Prostate gland (tissue), 2 donors: ENCODE results near the gene DYRK2. TPM values are rescaled to one million over a fixed set of nuclear protein-coding genes. Genes with fewer than 3 reads are reported as not detected.

Experiments used
- DNase-seq: peaks from one replicate; pipeline ENCODE4 v3.0.0-alpha.2; 2019; ENCODE audit warnings: low spot score
- H3K27ac ChIP-seq, 2 donors: fragments of 200-600 bp; sonication (generic); 2 replicates each; pipeline ENCODE4 v1.5.1; 2017 to 2019
- H3K27me3 ChIP-seq: fragments of 200-600 bp; sonication (generic); replicated peaks from 2 replicates; pipeline ENCODE4 v1.5.1; 2019; ENCODE audit not compliant: insufficient read depth
- H3K36me3 ChIP-seq, 2 donors: fragments of 200-600 bp; sonication (generic); 1 replicate in 1 of 2; 2 replicates in 1 of 2; pipeline versions ENCODE4 v1.5.1 to v1.8.1; 2017 to 2019
- H3K4me1 ChIP-seq: fragments of 200-600 bp; sonication (generic); replicated peaks from 2 replicates; pipeline ENCODE4 v1.5.1; 2019
- H3K4me3 ChIP-seq, 2 donors: fragments of 200-600 bp; sonication (generic); 2 replicates each; pipeline ENCODE4 v1.5.1; 2017 to 2019
- H3K9me3 ChIP-seq: fragments of 200-600 bp; sonication (generic); 2 replicates; pipeline ENCODE4 v1.5.1; 2017
- POLR2A ChIP-seq: fragments of 450-650 bp; IDR thresholded peaks from one replicate; pipeline ENCODE4 v1.6.1; 2016; ENCODE audit warnings: antibody characterized with exemption, mild to moderate bottlenecking
- POLR2AphosphoS5 ChIP-seq: sonication (generic); formaldehyde crosslinking; IDR thresholded peaks from one replicate; pipeline ENCODE4 v1.6.1; 2017; ENCODE audit warnings: antibody characterized with exemption
- WGBS: methylation state at CpG from one replicate; pipeline ENCODE4 v1.1.5; 2018; 5-methylcytosine and 5-hydroxymethylcytosine counted together
- intact Hi-C: fragments of 100-400 bp; cut with DNase I; formaldehyde crosslinking; loops from one replicate; pipeline ENCODE4 v1.14.2; 2022
- total RNA-seq, 2 donors: library from RNA; depleted of rRNA; stranded (reverse); fragments of >200 nt; gene quantifications; one replicate each; pipeline ENCODE4 v1.1.0, GENCODE V29; 2016
- TF ChIP-seq, protein P1 (sequence below), 4 experiments: fragments of 200-600 bp in 2 of 4; fragments of 450-650 bp in 2 of 4; sonication (generic) in 2 of 4; IDR thresholded peaks; 1 replicate in 3 of 4; 2 replicates in 1 of 4; pipeline ENCODE4 v1.5.1; 2016 to 2019; ENCODE audit warnings: antibody characterized with exemption in 4 of 4, mild to moderate bottlenecking in 2 of 4, moderate library complexity in 2 of 4

Gene DYRK2
- total RNA-seq, 2 donors from 2014 or later: 16.7 to 31.9 TPM

DNA sequence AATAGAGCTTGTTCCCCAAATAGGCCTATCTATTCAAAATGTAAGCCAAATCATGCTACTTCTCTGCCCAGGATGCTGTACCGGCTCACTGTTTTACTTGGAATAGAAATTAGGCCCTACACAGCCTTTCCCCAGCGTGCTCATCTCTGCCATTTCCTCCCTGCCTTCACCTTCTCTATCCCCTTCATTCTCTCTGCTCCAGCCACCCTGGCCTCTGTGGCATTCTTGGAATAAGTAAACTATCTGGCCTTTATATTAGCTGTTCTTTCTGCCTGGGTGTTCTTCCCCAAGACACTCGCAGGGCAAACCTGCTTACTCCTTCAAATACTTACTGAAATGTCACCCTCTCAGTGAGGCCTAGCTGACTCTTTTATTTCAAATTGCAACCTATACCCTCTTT, 30.9 kb upstream of the DYRK2 start:
- Histone ChIP-seq H3K9me3 (no peaks in the 10 kb centered on the region), H3K27me3 (no peaks in the 10 kb centered on the region), H3K4me1 (no peaks in the 10 kb centered on the region), H3K27ac (no peak overlapping the region), H3K36me3 (no peaks in the 10 kb centered on the region), H3K4me3 (no peak overlapping the region)
- 76% methylated on average over 3 of the region's 3 CpGs for WGBS
- intact Hi-C loops: no loop called here
- no peak for DNase-seq
- TF ChIP-seq POLR2AphosphoS5 (no peak), POLR2A (no peak)
- TF ChIP-seq, protein P1, sequence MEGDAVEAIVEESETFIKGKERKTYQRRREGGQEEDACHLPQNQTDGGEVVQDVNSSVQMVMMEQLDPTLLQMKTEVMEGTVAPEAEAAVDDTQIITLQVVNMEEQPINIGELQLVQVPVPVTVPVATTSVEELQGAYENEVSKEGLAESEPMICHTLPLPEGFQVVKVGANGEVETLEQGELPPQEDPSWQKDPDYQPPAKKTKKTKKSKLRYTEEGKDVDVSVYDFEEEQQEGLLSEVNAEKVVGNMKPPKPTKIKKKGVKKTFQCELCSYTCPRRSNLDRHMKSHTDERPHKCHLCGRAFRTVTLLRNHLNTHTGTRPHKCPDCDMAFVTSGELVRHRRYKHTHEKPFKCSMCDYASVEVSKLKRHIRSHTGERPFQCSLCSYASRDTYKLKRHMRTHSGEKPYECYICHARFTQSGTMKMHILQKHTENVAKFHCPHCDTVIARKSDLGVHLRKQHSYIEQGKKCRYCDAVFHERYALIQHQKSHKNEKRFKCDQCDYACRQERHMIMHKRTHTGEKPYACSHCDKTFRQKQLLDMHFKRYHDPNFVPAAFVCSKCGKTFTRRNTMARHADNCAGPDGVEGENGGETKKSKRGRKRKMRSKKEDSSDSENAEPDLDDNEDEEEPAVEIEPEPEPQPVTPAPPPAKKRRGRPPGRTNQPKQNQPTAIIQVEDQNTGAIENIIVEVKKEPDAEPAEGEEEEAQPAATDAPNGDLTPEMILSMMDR (IDR thresholded peaks at IDR 0.05): no peak

DNA sequence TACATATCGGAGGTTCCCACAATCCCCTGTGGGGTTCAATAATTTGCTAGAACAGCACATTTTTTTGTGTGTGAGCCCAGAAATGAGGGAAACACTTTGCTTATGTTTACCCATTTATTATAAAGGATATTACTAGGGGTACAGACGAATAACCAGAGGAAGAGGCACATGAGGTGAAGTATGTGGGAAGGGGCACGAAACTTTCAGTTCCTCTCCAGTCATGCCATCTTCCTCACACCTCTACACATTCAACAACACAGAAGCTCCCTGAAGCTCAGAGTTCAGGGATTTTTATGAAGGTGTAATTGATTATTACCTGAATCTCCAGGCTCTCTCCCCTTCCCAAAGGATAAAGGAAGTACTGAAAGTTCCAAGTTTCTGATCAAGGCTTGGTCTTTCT, 30.2 kb upstream of the DYRK2 start:
- WGBS: 95% methylated on average over 3 of the region's 3 CpGs
- H3K27ac ChIP-seq: no peak overlapping the region
- intact Hi-C loops: no loop called here
- H3K27me3 ChIP-seq: no peaks in the 10 kb centered on the region
- TF ChIP-seq POLR2A (no peak), POLR2AphosphoS5 (no peak)
- TF ChIP-seq, protein P1 (IDR thresholded peaks at IDR 0.05): no peak
- no peaks in the 10 kb centered on the region for H3K9me3 ChIP-seq
- H3K36me3 ChIP-seq: no peaks in the 10 kb centered on the region
- no peak for DNase-seq
- H3K4me1 ChIP-seq: no peaks in the 10 kb centered on the region
- H3K4me3 ChIP-seq: no peak overlapping the region

DNA sequence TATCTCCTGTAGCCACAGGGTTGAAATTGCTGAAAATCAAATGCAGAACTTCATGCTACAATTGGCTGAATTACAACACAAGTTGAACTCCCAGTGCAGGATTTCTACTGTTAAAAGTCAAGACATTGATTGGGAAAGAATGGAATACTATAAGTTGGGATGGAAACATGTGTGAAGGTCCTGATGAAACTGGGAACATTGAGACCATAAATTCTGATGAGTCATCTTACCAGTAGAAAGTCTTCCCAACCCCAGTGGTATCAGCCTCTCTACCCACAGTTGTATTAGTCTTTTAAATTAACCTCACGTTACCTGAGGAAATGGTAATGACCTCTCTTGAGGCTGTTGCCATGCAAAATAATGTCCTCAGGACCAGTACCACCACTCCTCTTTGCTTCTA, 27.4 kb upstream of the DYRK2 start:
- Histone ChIP-seq H3K9me3 (no peaks in the 10 kb centered on the region), H3K36me3 (no peaks in the 10 kb centered on the region), H3K4me3 (no peak overlapping the region), H3K27me3 (no peaks in the 10 kb centered on the region), H3K27ac (no peak overlapping the region), H3K4me1 (no peaks in the 10 kb centered on the region)
- TF ChIP-seq POLR2A: no peak
- TF ChIP-seq, protein P1 (IDR thresholded peaks at IDR 0.05): no peak
- TF ChIP-seq POLR2AphosphoS5: no peak
- WGBS: 96% methylated on average over 1 of the region's 1 CpG
- no peak for DNase-seq
- intact Hi-C loops: no loop called here

DNA sequence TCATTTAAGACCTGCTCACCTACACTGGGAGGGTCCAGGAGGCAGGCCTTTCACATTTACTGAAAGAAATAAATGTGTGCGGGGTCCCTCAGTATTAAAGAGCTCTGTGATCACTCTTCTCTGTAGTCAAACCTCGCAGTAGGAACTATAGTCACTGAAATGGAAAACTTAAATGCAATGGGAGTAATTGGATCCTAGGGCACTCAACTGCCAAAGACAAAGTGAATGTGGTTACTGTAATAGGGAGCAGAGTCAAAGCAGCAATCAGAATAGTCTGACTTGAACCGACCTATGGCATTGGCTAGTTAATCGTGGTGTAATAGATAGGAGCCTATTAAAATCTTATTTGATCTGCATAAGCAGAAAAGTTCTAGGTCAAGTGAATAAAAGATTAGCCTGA, 26.6 kb upstream of the DYRK2 start:
- no peak overlapping the region for H3K27ac ChIP-seq
- no peak overlapping the region for H3K4me3 ChIP-seq
- H3K9me3 ChIP-seq: no peaks in the 10 kb centered on the region
- intact Hi-C loops: no loop called here
- no peaks in the 10 kb centered on the region for H3K27me3 ChIP-seq
- no peak for DNase-seq
- WGBS: 91% methylated on average over 4 of the region's 4 CpGs
- TF ChIP-seq, protein P1 (IDR thresholded peaks at IDR 0.05): no peak
- no peak for TF ChIP-seq POLR2A
- TF ChIP-seq POLR2AphosphoS5: no peak
- H3K36me3 ChIP-seq: no peaks in the 10 kb centered on the region
- no peaks in the 10 kb centered on the region for H3K4me1 ChIP-seq

DNA sequence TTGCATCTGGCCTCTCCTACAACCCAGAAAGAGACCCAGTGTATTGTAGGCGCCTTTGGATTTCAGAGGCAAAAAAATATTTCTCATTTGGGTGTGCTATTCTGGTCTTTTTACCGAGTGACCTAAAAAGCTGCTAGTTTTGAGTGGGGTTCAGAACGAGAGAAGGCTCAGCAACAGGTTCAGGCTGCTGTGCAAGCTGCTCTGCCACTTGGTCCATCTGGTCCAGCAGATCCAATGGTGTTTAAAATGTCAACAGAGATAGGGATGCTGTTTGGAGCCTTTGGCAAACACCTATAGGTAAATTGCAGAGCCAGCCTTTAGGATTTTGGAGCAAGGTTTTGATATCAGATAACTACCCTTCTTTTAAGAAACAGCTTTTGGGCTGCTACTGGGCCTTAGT, 25.3 kb upstream of the DYRK2 start:
- TF ChIP-seq POLR2A (no peak), POLR2AphosphoS5 (no peak)
- TF ChIP-seq, protein P1 (IDR thresholded peaks at IDR 0.05): no peak
- Histone ChIP-seq H3K4me3 (no peak overlapping the region), H3K27ac (no peak overlapping the region), H3K27me3 (no peaks in the 10 kb centered on the region), H3K36me3 (no peaks in the 10 kb centered on the region), H3K9me3 (no peaks in the 10 kb centered on the region), H3K4me1 (no peaks in the 10 kb centered on the region)
- intact Hi-C loops: no loop called here
- no peak for DNase-seq
- 66% methylated on average over 3 of the region's 3 CpGs for WGBS
